Common myeloid progenitor, CD34-positive (primary cell): Measurements from ENCODE around the gene CEP76.

Experiments
- CTCF ChIA-PET: fragments of 350-600 bp; sonication (Branson Sonifier 250); formaldehyde crosslinking; loops from one replicate; lab custom pipeline; 2021; ENCODE audit warnings: antibody characterized with exemption; lab: Charles Lee
- POLR2A ChIA-PET: fragments of 350-600 bp; sonication (Branson Sonifier 250); formaldehyde crosslinking; loops from one replicate; lab custom pipeline; 2021; ENCODE audit warnings: antibody characterized with exemption; lab: Charles Lee
- DNase-seq, 3 donors: peaks; one replicate each; pipeline versions ENCODE4 v3.0.0 to v3.0.0-alpha.2; 2013
- H3K27ac ChIP-seq, 2 experiments: 1 replicate in 1 of 2; 2 replicates in 1 of 2; pipeline ENCODE4 v1.7.0; 2013; ENCODE audit warnings: inconsistent platforms in 2 of 2, low read length in 2 of 2, mild to moderate bottlenecking in 2 of 2, low read depth in 1 of 2, moderate library complexity in 1 of 2; ENCODE audit not compliant: severe bottlenecking in 2 of 2, insufficient read depth in 1 of 2, poor library complexity in 1 of 2
- H3K27me3 ChIP-seq, 5 experiments: replicated peaks in 2 of 5; 1 replicate in 3 of 5; 2 replicates in 2 of 5; pipeline versions ENCODE4 v1.6.1 to v1.7.0; 2013; ENCODE audit warnings: low read length in 4 of 5, mild to moderate bottlenecking in 2 of 5, moderate library complexity in 2 of 5, inconsistent platforms in 1 of 5; ENCODE audit not compliant: insufficient read depth in 5 of 5, control insufficient read depth in 4 of 5
- H3K36me3 ChIP-seq, 4 experiments: 1 replicate in 2 of 4; 2 replicates in 2 of 4; pipeline versions ENCODE4 v1.6.1 to v1.7.0; 2013; ENCODE audit warnings: low read length in 3 of 4, control low read depth in 1 of 4, mild to moderate bottlenecking in 1 of 4; ENCODE audit not compliant: control insufficient read depth in 4 of 4, insufficient read depth in 4 of 4
- H3K4me1 ChIP-seq, 4 experiments: 1 replicate in 3 of 4; 2 replicates in 1 of 4; pipeline versions ENCODE4 v1.6.1 to v1.7.1; 2013; ENCODE audit warnings: low read length in 3 of 4, mild to moderate bottlenecking in 3 of 4, control low read depth in 1 of 4, inconsistent platforms in 1 of 4, moderate library complexity in 1 of 4; ENCODE audit not compliant: control insufficient read depth in 4 of 4, insufficient read depth in 4 of 4; ENCODE audit errors: control extremely low read depth in 1 of 4
- H3K4me3 ChIP-seq, 7 experiments: 1 replicate in 4 of 7; 2 replicates in 3 of 7; pipeline versions ENCODE4 v1.5.1 to v1.7.0; 2013; ENCODE audit warnings: mild to moderate bottlenecking in 7 of 7, low read length in 6 of 7, moderate library complexity in 6 of 7, inconsistent platforms in 2 of 7, low read depth in 2 of 7, control low read depth in 1 of 7; ENCODE audit not compliant: insufficient read depth in 4 of 7, control insufficient read depth in 1 of 7; ENCODE audit errors: extremely low read depth in 1 of 7
- H3K9me3 ChIP-seq, 5 experiments: 1 replicate in 4 of 5; 2 replicates in 1 of 5; pipeline versions ENCODE4 v1.6.1 to v1.7.1; 2013; ENCODE audit warnings: low read length in 4 of 5, mild to moderate bottlenecking in 2 of 5, inconsistent platforms in 1 of 5, low read depth in 1 of 5, moderate library complexity in 1 of 5; ENCODE audit not compliant: control insufficient read depth in 4 of 5, insufficient read depth in 2 of 5; ENCODE audit errors: control extremely low read depth in 1 of 5
- WGBS: methylation state at CpG from one replicate; pipeline ENCODE4 v1.1.5; 2013; ENCODE audit not compliant: insufficient coverage; 5-methylcytosine and 5-hydroxymethylcytosine counted together

The CEP76 gene

GRCh38 chr18:12656938-12657683 is 45.4 kb downstream of the CEP76 start:
- H3K36me3 ChIP-seq, result peaks cover 0 to 3% (median 0%) of the 10 kb centered on the region in 4 experiments
- H3K9me3 ChIP-seq, result no peaks in the 10 kb centered on the region
- ChIA-PET POLR2A (interaction anchor here (0.6 kb wide), 1 partner anchor 33 kb away, joined by 5 read pairs; no protein-coding TSS in a partner anchor), CTCF (no interaction called here)
- peak; percentile 25 to 77 (median 54) for DNase-seq
- H3K27ac ChIP-seq, result peak overlapping the region in 1 of 2 experiments; percentile 44
- peaks cover 0 to 2% (median 0%) of the 10 kb centered on the region in 5 experiments for H3K27me3 ChIP-seq
- peak overlapping the region; percentile 60 to 82 (median 71) for H3K4me3 ChIP-seq
- H3K4me1 ChIP-seq, result peaks cover 4 to 29% (median 13%) of the 10 kb centered on the region in 4 experiments
- 1% methylated on average over 67 of the region's 89 CpGs for WGBS

- no peak for DNase-seq
- Histone ChIP-seq H3K36me3 (peaks cover 0 to 3% (median 0%) of the 10 kb centered on the region in 4 experiments), H3K4me1 (peaks cover 4 to 29% (median 14%) of the 10 kb centered on the region in 4 experiments), H3K4me3 (peak overlapping the region in 6 of 7 experiments; percentile 60 to 82 (median 70)), H3K27me3 (peaks cover 0 to 2% (median 0%) of the 10 kb centered on the region in 5 experiments), H3K27ac (peak overlapping the region in 1 of 2 experiments; percentile 44), H3K9me3 (no peaks in the 10 kb centered on the region)
- WGBS, result 17% methylated on average over 3 of the region's 3 CpGs
- ChIA-PET CTCF (no interaction called here), POLR2A (interaction anchor here (0.6 kb wide), 1 partner anchor 32 kb away, joined by 5 read pairs; no protein-coding TSS in a partner anchor)
Measured at GRCh38 chr18:12656605-12656937, 46.0 kb downstream of the CEP76 start.

DNA sequence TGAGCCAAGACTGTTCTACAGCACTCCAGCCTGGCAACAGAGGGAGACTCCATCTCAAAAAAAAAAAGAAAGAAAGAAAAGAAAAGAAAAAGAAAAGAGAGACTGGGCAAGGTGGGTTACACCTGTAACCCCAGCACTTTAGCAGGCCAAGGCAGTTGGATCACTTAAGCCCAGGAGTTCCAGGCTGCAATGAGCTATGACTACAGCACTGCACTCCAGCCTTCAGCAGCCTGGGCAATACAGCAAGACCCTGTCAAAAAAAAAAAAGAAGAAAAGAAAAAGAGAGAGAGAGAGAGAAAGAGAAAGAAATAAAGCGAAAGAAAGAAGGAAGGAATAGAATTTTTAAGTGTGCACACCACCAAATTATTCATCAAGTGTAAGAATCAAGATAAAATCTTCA is 47.6 kb downstream of the CEP76 start:
- Histone ChIP-seq H3K9me3 (no peaks in the 10 kb centered on the region), H3K27me3 (peaks cover 0 to 2% (median 0%) of the 10 kb centered on the region in 5 experiments), H3K27ac (no peak overlapping the region), H3K4me1 (peaks cover 4 to 29% (median 15%) of the 10 kb centered on the region in 4 experiments), H3K4me3 (no peak overlapping the region), H3K36me3 (no peaks in the 10 kb centered on the region)
- no CpG with 5 or more reads among the region's 1 CpG for WGBS
- CTCF ChIA-PET, result interaction anchor here (0.7 kb wide), 1 partner anchor 249 kb away, joined by 3 read pairs; no protein-coding TSS in a partner anchor
- POLR2A ChIA-PET, result no interaction called here
- DNase-seq, result no peak

GRCh38 chr18:12652861-12653401 is 49.6 kb downstream of the CEP76 start:
- H3K4me1 ChIP-seq, result peaks cover 4 to 24% (median 9%) of the 10 kb centered on the region in 4 experiments
- DNase-seq, result peak; percentile 14 to 86 (median 71)
- H3K27ac ChIP-seq, result no peak overlapping the region

GRCh38 chr18:12651651-12652050 is 50.9 kb downstream of the CEP76 start:
- ChIA-PET POLR2A (no interaction called here), CTCF (no interaction called here)
- H3K4me1 ChIP-seq, result peaks cover under 1 to 18% (median 8%) of the 10 kb centered on the region in 4 experiments
- peaks cover 0 to 2% (median 0%) of the 10 kb centered on the region in 5 experiments for H3K27me3 ChIP-seq
- peaks cover 0 to 5% (median 1%) of the 10 kb centered on the region in 4 experiments for H3K36me3 ChIP-seq
- H3K4me3 ChIP-seq, result no peak overlapping the region
- H3K9me3 ChIP-seq, result no peaks in the 10 kb centered on the region
- no peak overlapping the region for H3K27ac ChIP-seq
- WGBS, result 60% methylated on average over 2 of the region's 4 CpGs
- DNase-seq, result no peak

More at GRCh38 chr18:12652861-12653401, 49.6 kb downstream of the CEP76 start:
- Histone ChIP-seq H3K9me3 (no peaks in the 10 kb centered on the region), H3K4me3 (no peak overlapping the region), H3K36me3 (peaks cover 0 to 3% (median 0%) of the 10 kb centered on the region in 4 experiments), H3K27me3 (peaks cover 0 to 2% (median 0%) of the 10 kb centered on the region in 5 experiments)
- CTCF ChIA-PET, result no interaction called here
- WGBS, result 31% methylated on average over 3 of the region's 3 CpGs
- POLR2A ChIA-PET, result no interaction called here

- no peak for DNase-seq
- Histone ChIP-seq H3K36me3 (peaks cover 0 to 5% (median 1%) of the 10 kb centered on the region in 4 experiments), H3K4me1 (peaks cover 0 to 4% (median under 1%) of the 10 kb centered on the region in 4 experiments), H3K4me3 (no peak overlapping the region), H3K9me3 (no peaks in the 10 kb centered on the region), H3K27ac (no peak overlapping the region), H3K27me3 (no peaks in the 10 kb centered on the region)
- ChIA-PET POLR2A (no interaction called here), CTCF (no interaction called here)
- 100% methylated on average over 1 of the region's 3 CpGs for WGBS
Measured at GRCh38 chr18:12647773-12648172, 54.8 kb downstream of the CEP76 start.

DNA sequence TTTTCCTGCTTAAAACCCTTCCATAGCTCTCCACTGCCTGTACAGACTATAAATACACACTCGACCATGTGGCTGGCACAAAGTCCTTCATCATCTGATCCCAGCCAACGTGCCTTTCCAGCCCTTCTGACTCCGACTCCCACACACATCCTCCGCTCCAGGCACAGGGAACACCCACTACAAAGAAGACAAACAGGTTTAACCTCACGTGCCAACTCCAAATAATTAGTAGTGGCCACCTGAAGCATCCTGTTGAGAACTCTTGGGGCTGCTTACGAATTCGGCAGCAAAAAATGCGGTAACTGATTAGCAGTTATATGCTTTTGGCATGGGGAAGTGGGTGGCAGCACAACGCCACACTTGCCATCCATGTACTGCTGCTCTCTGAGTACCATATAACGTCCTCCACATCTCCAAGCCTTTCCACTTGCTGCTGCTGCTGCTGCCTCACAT is 56.7 kb downstream of the CEP76 start:
- H3K27ac ChIP-seq, result no peak overlapping the region
- ChIA-PET POLR2A (no interaction called here), CTCF (no interaction called here)

More for the DNA sequence above, 56.7 kb downstream of the CEP76 start:
- WGBS, result 94% methylated on average over 9 of the region's 10 CpGs
- H3K27me3 ChIP-seq, result no peaks in the 10 kb centered on the region
- H3K4me3 ChIP-seq, result no peak overlapping the region
- H3K36me3 ChIP-seq, result peaks cover 0 to 5% (median 1%) of the 10 kb centered on the region in 4 experiments
- no peaks in the 10 kb centered on the region for H3K4me1 ChIP-seq
- no peak for DNase-seq
- H3K9me3 ChIP-seq, result no peaks in the 10 kb centered on the region
